CD14-positive monocyte (primary cell): Measurements from ENCODE around the gene COL5A3. TPM values are rescaled to one million over a fixed set of nuclear protein-coding genes. Genes with fewer than 3 reads are reported as not detected.

Experiments used
- DNase-seq, 3 donors: peaks; one replicate each; pipeline ENCODE4 v3.0.0-alpha.2; 2011 to 2022
- H2AFZ ChIP-seq: 2 replicates; pipeline ENCODE4 v1.6.0; 2012; ENCODE audit warnings: mild to moderate bottlenecking, low read depth, low read length, inconsistent platforms; ENCODE audit not compliant: insufficient read depth, poor library complexity, severe bottlenecking
- H3K27ac ChIP-seq, 2 donors: 1 replicate in 1 of 2; 2 replicates in 1 of 2; pipeline ENCODE4 v1.5.1; 2012 to 2013; ENCODE audit warnings: low read length in 2 of 2, control low read depth in 1 of 2, inconsistent platforms in 1 of 2, low read depth in 1 of 2, mild to moderate bottlenecking in 1 of 2
- H3K27me3 ChIP-seq, 2 donors: one replicate each; pipeline versions ENCODE4 v1.6.0 to v1.6.1; 2011 to 2013; ENCODE audit warnings: low read length in 2 of 2; ENCODE audit not compliant: control insufficient read depth in 2 of 2, insufficient read depth in 2 of 2
- H3K36me3 ChIP-seq, 2 donors: replicated peaks in 1 of 2; 1 replicate in 1 of 2; 2 replicates in 1 of 2; pipeline versions ENCODE4 v1.5.1 to v1.6.1; 2012 to 2013; ENCODE audit warnings: low read length in 2 of 2, control low read depth in 1 of 2, inconsistent platforms in 1 of 2, mild to moderate bottlenecking in 1 of 2; ENCODE audit not compliant: insufficient read depth in 2 of 2, control insufficient read depth in 1 of 2
- H3K4me1 ChIP-seq, 2 donors: 1 replicate in 1 of 2; 2 replicates in 1 of 2; pipeline versions ENCODE4 v1.5.1 to v1.6.1; 2012 to 2013; ENCODE audit warnings: low read length in 2 of 2, control low read depth in 1 of 2, inconsistent platforms in 1 of 2, mild to moderate bottlenecking in 1 of 2, moderate library complexity in 1 of 2; ENCODE audit not compliant: insufficient read depth in 2 of 2, control insufficient read depth in 1 of 2
- H3K4me2 ChIP-seq: replicated peaks from 2 replicates; pipeline ENCODE3; 2012; ENCODE audit warnings: low read length, moderate library complexity, mild to moderate bottlenecking; ENCODE audit not compliant: poor library complexity, severe bottlenecking; ENCODE audit errors: extremely low read depth
- H3K4me3 ChIP-seq, 3 experiments: fragments of 200-600 bp in 1 of 3; sonication (generic) in 1 of 3; replicated peaks in 1 of 3; 1 replicate in 2 of 3; 2 replicates in 1 of 3; pipeline ENCODE4 v1.5.1; 2011 to 2013; ENCODE audit warnings: low read length in 3 of 3, mild to moderate bottlenecking in 3 of 3, control low read depth in 2 of 3, low read depth in 2 of 3, inconsistent platforms in 1 of 3, moderate library complexity in 1 of 3
- H3K79me2 ChIP-seq: 2 replicates; pipeline ENCODE4 v1.6.0; 2012; ENCODE audit warnings: mild to moderate bottlenecking, control low read depth, inconsistent platforms, low read length, moderate library complexity; ENCODE audit not compliant: insufficient read depth
- H3K9ac ChIP-seq: 2 replicates; pipeline ENCODE4 v1.6.0; 2017; ENCODE audit warnings: low read length, mild to moderate bottlenecking; ENCODE audit not compliant: insufficient read depth, poor library complexity, severe bottlenecking
- H3K9me3 ChIP-seq, 2 donors: replicated peaks in 1 of 2; 1 replicate in 1 of 2; 2 replicates in 1 of 2; pipeline versions ENCODE4 v1.5.1 to v1.6.1; 2012 to 2013; ENCODE audit warnings: low read length in 2 of 2, control low read depth in 1 of 2; ENCODE audit not compliant: control insufficient read depth in 1 of 2, insufficient read depth in 1 of 2
- H4K20me1 ChIP-seq: 2 replicates; pipeline ENCODE4 v1.6.0; 2012; ENCODE audit warnings: mild to moderate bottlenecking, low read length, control low read depth, moderate library complexity; ENCODE audit not compliant: insufficient read depth
- H3K27ac Mint-ChIP-seq, 7 donors: one replicate each; pipeline ENCODE4 v1.8.0; 2020; ENCODE audit warnings: mild to moderate bottlenecking in 7 of 7, mixed read lengths in 7 of 7, moderate library complexity in 6 of 7, inconsistent platforms in 2 of 7
- H3K27me3 Mint-ChIP-seq, 3 donors: one replicate each; pipeline ENCODE4 v1.8.0; 2021 to 2022; ENCODE audit warnings: low read depth in 3 of 3, mild to moderate bottlenecking in 3 of 3, mixed read lengths in 3 of 3, moderate library complexity in 3 of 3, inconsistent platforms in 1 of 3
- H3K36me3 Mint-ChIP-seq, 2 donors: one replicate each; pipeline ENCODE4 v1.8.0; 2020; ENCODE audit warnings: mixed read lengths in 2 of 2, inconsistent platforms in 1 of 2, mild to moderate bottlenecking in 1 of 2
- H3K4me1 Mint-ChIP-seq: one replicate; pipeline ENCODE4 v1.8.0; 2020; ENCODE audit warnings: mild to moderate bottlenecking, mixed read lengths
- H3K4me3 Mint-ChIP-seq, 2 donors: one replicate each; pipeline ENCODE4 v1.8.0; 2020; ENCODE audit warnings: mild to moderate bottlenecking in 2 of 2, mixed read lengths in 2 of 2, moderate library complexity in 1 of 2
- H3K9me3 Mint-ChIP-seq, 7 donors: one replicate each; pipeline ENCODE4 v1.8.0; 2020 to 2022; ENCODE audit warnings: mixed read lengths in 7 of 7, mild to moderate bottlenecking in 6 of 7, moderate library complexity in 6 of 7, inconsistent platforms in 2 of 7
- WGBS: methylation state at CpG from one replicate; pipeline ENCODE4 v1.1.5; 2013; ENCODE audit warnings: missing lambda C conversion rate; ENCODE audit not compliant: insufficient coverage; 5-methylcytosine and 5-hydroxymethylcytosine counted together
- intact Hi-C, 2 donors: fragments of 100-400 bp; cut with micrococcal nuclease; formaldehyde crosslinking; loops; one replicate each; pipeline versions ENCODE4 v1.15.0 to v1.15.1; 2023
- polyA plus RNA-seq, 3 donors: library from polyadenylated mRNA; depleted of rRNA in 1 of 3; unstranded in 2 of 3; stranded (reverse) in 1 of 3; fragments of 300-500 nt in 2 of 3; fragments of >200 nt in 1 of 3; fragmentation: Illumina TruSeq in 2 of 3; gene quantifications; 1 replicate in 2 of 3; 2 replicates in 1 of 3; pipeline ENCODE4 v1.2.3, GENCODE V29; 2012 to 2021
- TF ChIP-seq, protein P1 (sequence below): fragments of 200-600 bp; IDR thresholded peaks from one replicate; pipeline ENCODE4 v1.8.0; 2022; ENCODE audit warnings: antibody characterized with exemption, mild to moderate bottlenecking

The COL5A3 gene
- polyA plus RNA-seq, 3 donors = not detected

GRCh38 chr19:9969688-9969975, 40.7 kb downstream of the COL5A3 start:
- Mint-ChIP-seq H3K4me3 (no peak overlapping the region), H3K27me3 (peaks cover 22 to 38% (median 24%) of the 10 kb centered on the region in 3 donors), H3K27ac (no peak overlapping the region), H3K36me3 (no peaks in the 10 kb centered on the region), H3K9me3 (peaks cover 0 to 3% (median 0%) of the 10 kb centered on the region in 7 donors), H3K4me1 (no peaks in the 10 kb centered on the region)
- H3K4me1 ChIP-seq = no peaks in the 10 kb centered on the region
- H3K9me3 ChIP-seq = no peaks in the 10 kb centered on the region
- intact Hi-C loops = no loop called here
- peaks cover 0 to 21% of the 10 kb centered on the region in 2 donors for H3K27me3 ChIP-seq
- no peak overlapping the region for H3K4me3 ChIP-seq
- H3K79me2 ChIP-seq = no peaks in the 10 kb centered on the region
- H3K36me3 ChIP-seq = no peaks in the 10 kb centered on the region
- H4K20me1 ChIP-seq = no peaks in the 10 kb centered on the region
- no peak overlapping the region for H3K4me2 ChIP-seq
- no peak overlapping the region for H2AFZ ChIP-seq
- TF ChIP-seq, protein P1, sequence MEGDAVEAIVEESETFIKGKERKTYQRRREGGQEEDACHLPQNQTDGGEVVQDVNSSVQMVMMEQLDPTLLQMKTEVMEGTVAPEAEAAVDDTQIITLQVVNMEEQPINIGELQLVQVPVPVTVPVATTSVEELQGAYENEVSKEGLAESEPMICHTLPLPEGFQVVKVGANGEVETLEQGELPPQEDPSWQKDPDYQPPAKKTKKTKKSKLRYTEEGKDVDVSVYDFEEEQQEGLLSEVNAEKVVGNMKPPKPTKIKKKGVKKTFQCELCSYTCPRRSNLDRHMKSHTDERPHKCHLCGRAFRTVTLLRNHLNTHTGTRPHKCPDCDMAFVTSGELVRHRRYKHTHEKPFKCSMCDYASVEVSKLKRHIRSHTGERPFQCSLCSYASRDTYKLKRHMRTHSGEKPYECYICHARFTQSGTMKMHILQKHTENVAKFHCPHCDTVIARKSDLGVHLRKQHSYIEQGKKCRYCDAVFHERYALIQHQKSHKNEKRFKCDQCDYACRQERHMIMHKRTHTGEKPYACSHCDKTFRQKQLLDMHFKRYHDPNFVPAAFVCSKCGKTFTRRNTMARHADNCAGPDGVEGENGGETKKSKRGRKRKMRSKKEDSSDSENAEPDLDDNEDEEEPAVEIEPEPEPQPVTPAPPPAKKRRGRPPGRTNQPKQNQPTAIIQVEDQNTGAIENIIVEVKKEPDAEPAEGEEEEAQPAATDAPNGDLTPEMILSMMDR = no peak
- no peak for DNase-seq
- H3K27ac ChIP-seq = no peak overlapping the region
- WGBS = no CpG with 5 or more reads among the region's 2 CpGs
- H3K9ac ChIP-seq = no peak overlapping the region

DNA sequence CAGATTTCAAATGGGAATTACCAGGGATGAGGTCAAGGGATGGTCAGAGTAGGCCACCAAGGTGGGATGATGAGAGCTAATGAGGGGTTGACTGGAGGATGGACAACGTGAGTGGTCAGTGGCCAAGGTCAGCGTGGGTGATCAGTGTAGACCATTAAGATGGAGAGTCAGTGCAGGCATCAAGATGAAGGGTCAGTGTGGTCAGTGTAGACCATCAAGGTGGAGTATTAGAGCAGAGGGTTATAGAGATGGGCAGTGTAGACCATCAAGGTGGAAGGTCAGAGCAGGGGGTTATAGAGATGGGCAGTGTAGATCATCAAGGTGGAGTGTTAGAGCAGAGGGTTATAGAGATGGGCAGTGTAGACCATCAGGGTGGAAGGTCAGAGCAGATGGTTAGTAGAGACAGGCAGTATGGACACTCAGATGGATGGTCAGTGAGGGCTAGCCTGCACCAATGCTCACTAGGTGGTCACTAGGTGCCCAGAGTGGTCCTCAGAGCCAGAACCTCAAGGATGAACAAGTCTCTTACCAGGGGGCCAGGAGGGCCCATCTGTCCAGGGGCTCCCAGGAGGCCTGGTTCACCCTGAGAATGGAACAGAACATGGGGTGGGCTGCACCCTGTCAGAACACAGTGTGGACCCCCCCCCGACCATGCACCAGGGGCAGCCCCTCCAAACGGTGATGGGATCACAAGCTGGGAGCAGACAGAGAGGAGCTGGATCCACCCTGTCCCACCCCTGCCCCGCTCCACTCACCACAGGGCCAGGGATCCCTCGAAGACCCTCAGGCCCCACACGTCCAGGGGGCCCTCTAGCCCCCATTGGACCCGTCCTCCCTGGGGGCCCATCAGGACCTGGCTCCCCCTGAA, 41.2 kb downstream of the COL5A3 start:
- Mint-ChIP-seq H3K9me3 (peaks cover 0 to 3% (median 0%) of the 10 kb centered on the region in 7 donors), H3K27me3 (peaks cover 22 to 40% (median 24%) of the 10 kb centered on the region in 3 donors), H3K27ac (no peak overlapping the region), H3K4me1 (no peaks in the 10 kb centered on the region), H3K4me3 (no peak overlapping the region), H3K36me3 (no peaks in the 10 kb centered on the region)
- no peaks in the 10 kb centered on the region for H4K20me1 ChIP-seq
- H2AFZ ChIP-seq = no peak overlapping the region
- H3K4me2 ChIP-seq = no peak overlapping the region
- no peak overlapping the region for H3K4me3 ChIP-seq
- peaks cover 0 to 21% of the 10 kb centered on the region in 2 donors for H3K27me3 ChIP-seq
- H3K9me3 ChIP-seq = no peaks in the 10 kb centered on the region
- intact Hi-C loops = no loop called here
- no peak for DNase-seq
- H3K79me2 ChIP-seq = no peaks in the 10 kb centered on the region
- H3K9ac ChIP-seq = no peak overlapping the region
- no peaks in the 10 kb centered on the region for H3K4me1 ChIP-seq
- no peaks in the 10 kb centered on the region for H3K36me3 ChIP-seq
- no peak overlapping the region for H3K27ac ChIP-seq
- TF ChIP-seq, protein P1 = no peak
- WGBS = 73% methylated on average over 5 of the region's 8 CpGs
